Right lobe of liver (tissue), 6 donors: ENCODE results near the gene PPIA. TPM values are rescaled to one million over a fixed set of nuclear protein-coding genes. Genes with fewer than 3 reads are reported as not detected.

Experiments used
- ATAC-seq, 4 donors: fragments of 200-7000 bp; cut with Tn5 transposase; one replicate each; pipeline ENCODE4 v1.9.1; 2020; ENCODE audit warnings: mild to moderate bottlenecking in 4 of 4, moderate library complexity in 4 of 4
- DNase-seq, 3 donors: peaks; one replicate each; pipeline ENCODE4 v3.0.0-alpha.2; 2020
- H3K27ac ChIP-seq, 3 donors: fragments of 200-600 bp; one replicate each; pipeline ENCODE4 v1.8.0; 2022
- H3K27me3 ChIP-seq, 2 donors: fragments of 200-600 bp; one replicate each; pipeline ENCODE4 v1.8.0; 2022
- H3K36me3 ChIP-seq, 4 donors: fragments of 200-600 bp; sonication (generic) in 1 of 4; one replicate each; pipeline versions ENCODE4 v1.5.1 to v1.8.0; 2017 to 2022; ENCODE audit warnings: control low read depth in 1 of 4
- H3K4me1 ChIP-seq, 4 donors: fragments of 200-600 bp; sonication (generic) in 1 of 4; one replicate each; pipeline versions ENCODE4 v1.5.1 to v1.8.0; 2017 to 2022; ENCODE audit warnings: control low read depth in 1 of 4
- H3K4me3 ChIP-seq, 3 donors: fragments of 200-600 bp; one replicate each; pipeline ENCODE4 v1.8.0; 2022
- H3K9me3 ChIP-seq, 4 donors: fragments of 200-600 bp; sonication (generic) in 1 of 4; one replicate each; pipeline versions ENCODE4 v1.5.1 to v1.8.0; 2017 to 2022; ENCODE audit warnings: control low read depth in 1 of 4
- CTCF ChIP-seq, 4 donors: fragments of 200-600 bp in 3 of 4; fragments of 450-650 bp in 1 of 4; IDR thresholded peaks; one replicate each; pipeline versions ENCODE4 v1.5.1 to v1.8.0; 2016 to 2022; ENCODE audit warnings: antibody characterized with exemption in 4 of 4, mild to moderate bottlenecking in 2 of 4
- POLR2A ChIP-seq: fragments of 450-650 bp; IDR thresholded peaks from one replicate; pipeline ENCODE4 v1.6.1; 2017; ENCODE audit warnings: antibody characterized with exemption, mild to moderate bottlenecking
- WGBS: methylation state at CpG from one replicate; pipeline ENCODE4 v1.1.6; 2018; ENCODE audit warnings: low coverage, low lambda C conversion rate; ENCODE audit not compliant: insufficient coverage; ENCODE audit errors: missing lambda C conversion rate; 5-methylcytosine and 5-hydroxymethylcytosine counted together
- intact Hi-C, 2 donors: fragments of 100-400 bp; cut with DNase I; formaldehyde crosslinking; loops; one replicate each; pipeline versions ENCODE4 v1.11.2 to v1.14.1; 2022
- total RNA-seq, 6 experiments: library from RNA; depleted of rRNA in 2 of 6; stranded (reverse); fragments of >200 nt in 2 of 6; fragmentation: NEBNext Ultra II Directional in 3 of 6; extraction: Animal tissue kit (Norgen Biotek cat#: 25700) in 3 of 6; gene quantifications; one replicate each; pipeline versions ENCODE4 v1.1.0 to v1.2.4, GENCODE V29; 2016 to 2023
- donor health status: DM: no; HTN: yes; CAD: no.
- donor health status: DM: no; HTN: no; CAD: no.
- donor health status: DM: no; HTN: no; CAD: no.
- donor health status: DM: no; HTN: yes; CAD: no.
- donor health status: DM: no; HTN: yes; CAD: no.

PPIA gene
- total RNA-seq, 6 experiments from 2014 or later = 530 to 1,528 (median 637) TPM

GRCh38 chr7:44847920-44848634, 51.6 kb downstream of the PPIA start, which contains the start of gene H2AZ2:
Gene H2AZ2 (minus strand): TSS chr7:44848087. CDS start chr7:44847971, 116 bp downstream.
- ATAC-seq = peak; percentile 93 to 96 (median 94)
- peak in 1 of 4 donors; percentile 15 for TF ChIP-seq CTCF (IDR thresholded peaks at IDR 0.05)
- peak; percentile 89 for TF ChIP-seq POLR2A
- Histone ChIP-seq H3K4me3 (peak within 1 kb of the TSS; percentile 58 to 84 (median 79)), H3K9me3 (no peaks in the 10 kb centered on the region), H3K27ac (peak within 1 kb of the TSS; percentile 92 to 96 (median 95)), H3K4me1 (peaks cover 0 to 13% (median 8%) of the 10 kb centered on the region in 4 donors), H3K36me3 (no peaks in the 10 kb centered on the region), H3K27me3 (no peaks in the 10 kb centered on the region)
- DNase-seq = peak; percentile 100
- intact Hi-C loops = loop anchor here in 1 of 2 donors (10.0 kb wide), 1 partner anchor 263 kb away; the partner anchor contains the start of gene TMED4
- 0% methylated on average over 29 of the region's 70 CpGs for WGBS

GRCh38 chr7:44849259-44849884, 52.9 kb downstream of the PPIA start:
- Histone ChIP-seq H3K4me3 (no peak overlapping the region), H3K4me1 (peaks cover 0 to 13% (median 8%) of the 10 kb centered on the region in 4 donors), H3K27ac (no peak overlapping the region), H3K36me3 (no peaks in the 10 kb centered on the region), H3K27me3 (no peaks in the 10 kb centered on the region), H3K9me3 (no peaks in the 10 kb centered on the region)
- intact Hi-C loops = loop anchor here in 1 of 2 donors (10.0 kb wide), 1 partner anchor 265 kb away; the partner anchor contains the start of gene TMED4
- 66% methylated on average over 6 of the region's 10 CpGs for WGBS
- no peak for DNase-seq
- no peak for TF ChIP-seq POLR2A
- no peak for TF ChIP-seq CTCF (IDR thresholded peaks at IDR 0.05)
- ATAC-seq = no peak

DNA sequence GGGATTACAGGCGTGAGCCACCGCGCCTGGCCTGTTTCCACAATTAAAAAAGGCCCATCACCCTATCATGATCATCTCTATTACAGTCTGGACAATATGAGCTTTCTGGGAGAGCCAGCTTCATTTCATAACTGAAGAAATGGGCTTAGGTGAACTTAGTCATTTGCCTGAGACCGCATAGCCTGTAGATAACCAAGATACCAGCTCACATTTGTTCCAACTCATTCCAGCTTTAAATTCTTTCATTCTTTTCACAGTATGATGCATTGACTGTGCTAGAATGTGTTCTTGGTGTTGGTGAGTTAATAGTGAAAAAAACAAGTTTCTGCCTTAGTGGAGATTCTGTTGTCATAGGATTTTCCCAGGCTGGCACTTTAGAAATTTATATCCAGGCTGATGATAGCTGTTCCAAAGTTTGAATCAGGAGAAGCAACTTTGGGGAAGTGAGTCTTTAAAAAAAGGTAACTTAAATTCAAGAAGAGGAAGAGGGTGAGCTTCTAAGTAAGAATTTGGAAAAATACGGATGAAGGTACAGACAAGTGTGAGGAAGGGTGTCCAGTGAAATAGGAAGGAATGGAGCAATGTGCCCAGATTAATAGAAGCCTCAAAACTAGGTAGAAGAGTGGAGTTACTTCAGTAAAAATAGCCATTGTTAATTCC, 53.5 kb downstream of the PPIA start:
- Histone ChIP-seq H3K27me3 (no peaks in the 10 kb centered on the region), H3K36me3 (no peaks in the 10 kb centered on the region), H3K4me3 (no peak overlapping the region), H3K9me3 (no peaks in the 10 kb centered on the region), H3K27ac (no peak overlapping the region), H3K4me1 (peaks cover 0 to 13% (median 7%) of the 10 kb centered on the region in 4 donors)
- no peak for DNase-seq
- ATAC-seq = no peak
- TF ChIP-seq POLR2A (no peak), CTCF (IDR thresholded peaks at IDR 0.05) (no peak)
- intact Hi-C loops = loop anchor here (10.0 kb wide), 3 partner anchors 75 to 285 kb away; partner anchors contain the start of gene TMED4 (in 1 of the 2)
- 64% methylated on average over 3 of the region's 5 CpGs for WGBS

- DNase-seq (no peak), ATAC-seq (no peak)
- Histone ChIP-seq H3K4me1 (no peaks in the 10 kb centered on the region), H3K9me3 (no peaks in the 10 kb centered on the region), H3K27ac (no peak overlapping the region), H3K36me3 (no peaks in the 10 kb centered on the region), H3K27me3 (no peaks in the 10 kb centered on the region), H3K4me3 (no peak overlapping the region)
- intact Hi-C loops = loop anchor here (10.0 kb wide), 2 partner anchors 72 to 282 kb away; no protein-coding TSS in a partner anchor
- TF ChIP-seq POLR2A (no peak), CTCF (IDR thresholded peaks at IDR 0.05) (no peak)
- 86% methylated on average over 3 of the region's 3 CpGs for WGBS
These were observed 56.1 kb downstream of the PPIA start for GRCh38 chr7:44852590-44852989.

Other genes starting within 250 kb of the PPIA start
- 10 to 100 TPM; 31.8 to 42.2 (median 36.5) TPM for gene DDX56, start 222.8 kb upstream of the PPIA start, total RNA-seq
- 10 to 100 TPM; 32.5 to 91.1 (median 41.7) TPM for gene TMED4, start 214.4 kb upstream of the PPIA start, total RNA-seq
- gene OGDH, start 190.1 kb upstream of the PPIA start, total RNA-seq = 10 to 100 TPM; 46.6 to 63.2 (median 55.8) TPM
- gene ZMIZ2, start 47.8 kb upstream of the PPIA start, total RNA-seq = 10 to 100 TPM in 4 of 6 experiments, 1 to 10 TPM in 2; 8.6 to 36.3 (median 28.6) TPM
- 10 to 100 TPM; 49.3 to 69.1 (median 60.9) TPM for gene H2AZ2, start 51.4 kb downstream of the PPIA start, total RNA-seq
- gene PURB, start 88.8 kb downstream of the PPIA start, total RNA-seq = 1 to 10 TPM; 4.9 to 6.9 (median 6.7) TPM
- 1 to 10 TPM in 5 of 6 experiments, under 1 TPM in 1; 0.92 to 4.5 (median 2.0) TPM for gene MYO1G, start 182.3 kb downstream of the PPIA start, total RNA-seq
- gene CCM2, start 203.5 kb downstream of the PPIA start, total RNA-seq = 10 to 100 TPM; 29.4 to 70.7 (median 37.9) TPM